Thyroid gland (tissue), 4 donors: Measurements from ENCODE around the gene XCL2.

ENCODE experiments used
- POLR2A ChIP-seq, 2 donors: fragments of 450-650 bp; IDR thresholded peaks; one replicate each; pipeline ENCODE4 v1.6.1; 2017; ENCODE audit warnings: antibody characterized with exemption in 2 of 2, mild to moderate bottlenecking in 2 of 2, moderate library complexity in 1 of 2
- TF ChIP-seq, protein P1 (sequence below), 6 experiments: fragments of 200-600 bp in 3 of 6; fragments of 450-650 bp in 3 of 6; sonication (generic) in 3 of 6; IDR thresholded peaks; one replicate each; pipeline ENCODE4 v1.5.1; 2016 to 2019; ENCODE audit warnings: antibody characterized with exemption in 6 of 6, mild to moderate bottlenecking in 2 of 6, inconsistent platforms in 1 of 6, moderate library complexity in 1 of 6

DNA sequence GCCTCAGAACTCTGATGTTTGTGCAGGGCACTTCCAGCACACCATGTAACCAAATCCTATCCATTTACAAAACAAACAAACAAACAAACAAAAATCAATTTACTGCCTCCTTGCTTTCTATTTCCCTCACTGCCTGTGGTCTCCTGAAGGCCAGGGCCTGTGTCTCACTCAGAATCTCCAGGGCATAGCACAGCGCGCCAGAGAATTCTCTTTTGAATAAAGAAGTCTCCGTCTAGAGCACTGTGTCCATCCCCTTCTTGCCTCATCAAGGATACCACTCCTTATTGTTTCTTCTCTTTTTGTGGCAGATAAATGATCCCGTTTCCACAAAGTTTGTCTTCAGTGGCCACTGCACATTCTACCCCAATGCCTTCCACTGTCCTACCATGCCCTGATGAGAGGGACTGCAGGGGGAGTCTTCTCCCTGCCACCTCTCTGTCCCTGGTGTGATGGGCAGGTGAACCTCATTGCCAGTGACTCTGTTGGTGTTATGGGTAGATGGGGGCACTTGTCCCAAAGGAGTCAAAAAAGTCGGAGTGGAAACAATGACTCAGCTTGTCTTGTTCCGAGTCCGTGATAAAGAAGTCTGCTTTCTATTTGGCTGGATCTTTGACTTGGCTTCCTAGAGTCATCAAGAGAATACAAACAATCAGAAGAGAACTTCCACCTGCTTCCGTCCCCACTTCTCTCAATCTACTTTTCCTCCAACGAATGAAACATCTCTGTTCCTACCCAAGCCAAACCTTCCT, 30.0 kb downstream of the XCL2 start:
- no peak for TF ChIP-seq POLR2A (IDR thresholded peaks at IDR 0.05)
- TF ChIP-seq, protein P1, sequence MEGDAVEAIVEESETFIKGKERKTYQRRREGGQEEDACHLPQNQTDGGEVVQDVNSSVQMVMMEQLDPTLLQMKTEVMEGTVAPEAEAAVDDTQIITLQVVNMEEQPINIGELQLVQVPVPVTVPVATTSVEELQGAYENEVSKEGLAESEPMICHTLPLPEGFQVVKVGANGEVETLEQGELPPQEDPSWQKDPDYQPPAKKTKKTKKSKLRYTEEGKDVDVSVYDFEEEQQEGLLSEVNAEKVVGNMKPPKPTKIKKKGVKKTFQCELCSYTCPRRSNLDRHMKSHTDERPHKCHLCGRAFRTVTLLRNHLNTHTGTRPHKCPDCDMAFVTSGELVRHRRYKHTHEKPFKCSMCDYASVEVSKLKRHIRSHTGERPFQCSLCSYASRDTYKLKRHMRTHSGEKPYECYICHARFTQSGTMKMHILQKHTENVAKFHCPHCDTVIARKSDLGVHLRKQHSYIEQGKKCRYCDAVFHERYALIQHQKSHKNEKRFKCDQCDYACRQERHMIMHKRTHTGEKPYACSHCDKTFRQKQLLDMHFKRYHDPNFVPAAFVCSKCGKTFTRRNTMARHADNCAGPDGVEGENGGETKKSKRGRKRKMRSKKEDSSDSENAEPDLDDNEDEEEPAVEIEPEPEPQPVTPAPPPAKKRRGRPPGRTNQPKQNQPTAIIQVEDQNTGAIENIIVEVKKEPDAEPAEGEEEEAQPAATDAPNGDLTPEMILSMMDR (IDR thresholded peaks at IDR 0.05) = no peak
